Measurements from ENCODE around the gene AIFM2. TPM values are rescaled to one million over a fixed set of nuclear protein-coding genes. Genes with fewer than 3 reads are reported as not detected.
"Not testable (repeated sequence)": the region's sequence is repeated elsewhere in the genome, so short reads cannot be mapped to it uniquely, and the experiment has no call there.

Gene AIFM2
- total RNA-seq, 3 donors from 2014 or later: 21.0 to 23.0 (median 22.7) TPM

DNA sequence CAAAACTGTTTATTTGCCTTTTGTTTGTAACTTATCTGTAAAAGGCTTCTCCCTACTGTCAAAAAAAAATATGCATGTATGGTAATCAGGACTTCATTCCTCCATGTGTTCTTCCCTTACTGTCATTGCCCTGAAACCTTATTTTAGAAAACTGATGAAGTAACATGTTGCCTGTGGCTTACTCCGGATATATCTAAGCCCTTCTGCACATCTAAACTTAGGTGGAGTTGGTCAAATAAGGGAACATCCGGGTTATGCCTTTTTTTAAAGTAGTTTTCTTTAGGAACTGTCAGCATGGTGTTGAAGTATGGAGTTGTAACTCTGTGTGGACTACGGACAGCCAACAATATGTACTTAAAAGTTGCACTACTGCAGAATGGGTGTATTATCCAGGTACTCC is 31.5 kb upstream of the AIFM2 start:
- no peak for DNase-seq
- Histone ChIP-seq H3K4me1 (ENCODE audit: low read depth) (peaks cover 13% of the 10 kb centered on the region), H3K4me3 (no peak overlapping the region), H3K9me3 (no peaks in the 10 kb centered on the region), H3K36me3 (ENCODE audit: low read depth) (no peaks in the 10 kb centered on the region)
- ATAC-seq: no peak
- TF ChIP-seq, protein P1, sequence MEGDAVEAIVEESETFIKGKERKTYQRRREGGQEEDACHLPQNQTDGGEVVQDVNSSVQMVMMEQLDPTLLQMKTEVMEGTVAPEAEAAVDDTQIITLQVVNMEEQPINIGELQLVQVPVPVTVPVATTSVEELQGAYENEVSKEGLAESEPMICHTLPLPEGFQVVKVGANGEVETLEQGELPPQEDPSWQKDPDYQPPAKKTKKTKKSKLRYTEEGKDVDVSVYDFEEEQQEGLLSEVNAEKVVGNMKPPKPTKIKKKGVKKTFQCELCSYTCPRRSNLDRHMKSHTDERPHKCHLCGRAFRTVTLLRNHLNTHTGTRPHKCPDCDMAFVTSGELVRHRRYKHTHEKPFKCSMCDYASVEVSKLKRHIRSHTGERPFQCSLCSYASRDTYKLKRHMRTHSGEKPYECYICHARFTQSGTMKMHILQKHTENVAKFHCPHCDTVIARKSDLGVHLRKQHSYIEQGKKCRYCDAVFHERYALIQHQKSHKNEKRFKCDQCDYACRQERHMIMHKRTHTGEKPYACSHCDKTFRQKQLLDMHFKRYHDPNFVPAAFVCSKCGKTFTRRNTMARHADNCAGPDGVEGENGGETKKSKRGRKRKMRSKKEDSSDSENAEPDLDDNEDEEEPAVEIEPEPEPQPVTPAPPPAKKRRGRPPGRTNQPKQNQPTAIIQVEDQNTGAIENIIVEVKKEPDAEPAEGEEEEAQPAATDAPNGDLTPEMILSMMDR (IDR thresholded peaks at IDR 0.05): no peak
- intact Hi-C loops (cut with DNase I, micrococcal nuclease): no loop called here

DNA sequence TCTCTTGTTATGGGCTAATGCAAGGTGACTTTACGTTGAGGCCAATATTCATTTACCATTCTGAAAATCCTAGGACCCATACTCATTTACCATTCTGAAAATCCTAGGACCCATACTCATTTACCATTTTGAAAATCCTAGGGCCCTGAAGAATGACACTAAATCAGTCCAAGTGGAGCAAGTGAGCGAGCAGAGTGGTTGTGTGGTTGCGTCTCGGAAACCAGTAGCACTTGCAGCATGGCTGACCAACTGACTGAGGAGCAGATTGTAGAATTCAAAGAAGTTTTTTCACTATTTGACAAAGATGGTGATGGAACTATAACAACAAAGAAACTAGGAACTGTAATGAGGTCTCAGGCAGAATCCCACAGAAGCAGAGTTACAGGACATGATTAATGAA is 30.8 kb upstream of the AIFM2 start:
- ATAC-seq: no peak
- Histone ChIP-seq H3K36me3 (ENCODE audit: low read depth) (no peaks in the 10 kb centered on the region), H3K9me3 (no peaks in the 10 kb centered on the region), H3K4me3 (no peak overlapping the region), H3K4me1 (ENCODE audit: low read depth) (peaks cover 7% of the 10 kb centered on the region)
- DNase-seq: no peak
- intact Hi-C loops (cut with DNase I, micrococcal nuclease): no loop called here
- TF ChIP-seq, protein P1 (IDR thresholded peaks at IDR 0.05): no peak

DNA sequence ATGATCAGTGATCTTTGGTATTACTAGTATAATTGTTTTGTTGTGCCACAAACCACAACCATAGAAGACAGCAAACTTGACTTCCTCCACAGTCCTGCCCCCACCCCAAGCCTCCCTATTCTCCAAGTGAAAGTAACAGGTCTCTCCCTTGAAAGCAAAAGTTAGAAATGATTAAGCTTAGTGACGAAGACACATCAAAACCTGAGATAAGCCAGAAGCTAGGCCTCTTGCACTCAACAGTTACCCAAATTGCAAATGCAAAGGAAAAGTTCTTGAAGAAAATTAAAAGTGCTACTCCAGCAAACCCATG is 30.2 kb upstream of the AIFM2 start:
- no peak for DNase-seq
- Histone ChIP-seq H3K4me3 (no peak overlapping the region), H3K36me3 (ENCODE audit: low read depth) (no peaks in the 10 kb centered on the region), H3K4me1 (ENCODE audit: low read depth) (peaks cover 7% of the 10 kb centered on the region), H3K9me3 (no peaks in the 10 kb centered on the region)
- ATAC-seq: peak; percentile 36
- intact Hi-C loops (cut with DNase I, micrococcal nuclease): no loop called here
- TF ChIP-seq, protein P1 (IDR thresholded peaks at IDR 0.05): no peak

DNA sequence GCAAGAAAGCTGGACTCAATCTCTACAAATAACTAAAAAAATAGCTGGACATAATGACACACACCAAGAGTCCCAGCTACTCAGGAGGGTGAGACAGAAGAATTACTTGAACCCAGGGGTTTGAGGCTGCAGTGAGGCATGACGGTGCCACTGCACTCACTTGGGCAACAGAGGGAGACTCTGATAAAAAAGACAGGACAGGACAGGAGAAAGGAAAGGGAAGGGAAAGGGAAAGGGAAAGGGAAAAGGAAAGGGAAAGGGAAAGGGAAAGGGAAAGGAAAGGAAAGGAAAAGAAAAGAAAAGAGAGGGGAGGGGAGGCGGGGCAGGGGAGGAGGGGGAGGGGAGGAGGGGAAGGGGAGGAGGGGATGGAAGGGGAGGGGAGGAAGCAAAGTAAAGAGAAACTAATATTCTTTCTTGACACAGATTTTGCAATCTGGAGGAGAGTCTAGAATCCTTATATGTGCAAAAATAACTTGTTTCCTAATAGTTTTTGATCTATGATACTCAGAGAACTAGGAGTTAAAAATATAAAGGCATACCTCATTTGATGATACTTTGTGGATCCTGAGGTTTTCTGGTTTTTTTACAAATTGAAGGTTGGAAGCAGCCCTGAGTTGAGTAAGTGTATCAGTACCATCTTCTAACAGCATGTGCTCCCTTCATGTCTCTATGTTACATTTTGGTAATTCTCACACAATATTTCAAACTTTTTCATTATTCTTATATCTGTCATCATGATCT is 29.7 kb upstream of the AIFM2 start:
- Histone ChIP-seq H3K4me1 (ENCODE audit: low read depth) (peaks cover 7% of the 10 kb centered on the region), H3K4me3 (no peak overlapping the region), H3K9me3 (no peaks in the 10 kb centered on the region), H3K36me3 (ENCODE audit: low read depth) (no peaks in the 10 kb centered on the region)
- TF ChIP-seq, protein P1 (IDR thresholded peaks at IDR 0.05): no peak
- ATAC-seq (no peak), DNase-seq (no peak)
- intact Hi-C loops (cut with DNase I, micrococcal nuclease): no loop called here

DNA sequence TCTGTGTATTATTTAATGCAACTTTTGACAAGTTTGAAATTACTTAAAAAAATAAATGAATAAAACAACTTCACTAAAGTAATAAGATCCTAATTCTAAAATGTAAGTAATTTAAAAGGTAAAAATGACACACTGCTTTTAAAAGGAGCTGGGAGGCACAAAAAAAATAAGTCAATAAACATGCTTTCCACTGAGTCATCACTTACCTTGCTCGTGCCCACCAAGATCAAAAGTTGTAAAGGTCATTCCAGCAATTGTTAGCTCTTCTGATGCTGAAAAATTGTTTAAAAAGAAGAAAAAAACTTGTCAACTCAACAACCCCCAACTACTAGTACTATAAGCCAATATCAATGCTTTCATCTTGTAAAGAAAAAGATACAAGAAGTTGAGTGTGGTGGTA is 28.2 kb upstream of the AIFM2 start:
- peaks cover 7% of the 10 kb centered on the region for H3K36me3 ChIP-seq (ENCODE audit: low read depth)
- H3K4me3 ChIP-seq: no peak overlapping the region
- H3K9me3 ChIP-seq: no peaks in the 10 kb centered on the region
- DNase-seq (no peak), ATAC-seq (no peak)
- no peaks in the 10 kb centered on the region for H3K4me1 ChIP-seq (ENCODE audit: low read depth)
- intact Hi-C loops (cut with DNase I, micrococcal nuclease): no loop called here
- TF ChIP-seq, protein P1 (IDR thresholded peaks at IDR 0.05): no peak

DNA sequence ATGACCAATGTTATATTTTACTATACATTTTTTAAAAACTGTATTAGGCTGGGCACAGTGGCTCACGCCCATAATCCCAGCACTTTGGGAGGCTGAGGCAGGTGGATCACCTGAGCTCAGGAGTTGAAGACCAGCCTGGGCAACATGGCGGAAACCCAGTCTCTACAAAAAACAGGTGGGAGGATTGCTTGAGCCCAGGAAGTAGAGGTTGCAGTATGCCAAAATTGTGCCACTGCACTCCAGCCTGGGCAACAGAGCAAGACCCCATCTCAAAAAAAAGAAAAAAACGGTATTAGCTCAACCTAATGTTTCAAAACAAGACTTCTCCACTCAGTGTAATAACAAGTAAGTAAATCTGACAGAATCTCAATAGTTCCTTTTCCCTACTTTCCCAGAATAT is 26.7 kb upstream of the AIFM2 start:
- H3K36me3 ChIP-seq (ENCODE audit: low read depth); intact Hi-C loops (cut with DNase I, micrococcal nuclease); ATAC-seq: not testable (repeated sequence)

More for the DNA sequence above, 26.7 kb upstream of the AIFM2 start:
- DNase-seq; H3K4me1 ChIP-seq (ENCODE audit: low read depth); H3K9me3 ChIP-seq; H3K4me3 ChIP-seq: not testable (repeated sequence)

Data from mucosa of descending colon (tissue), 3 donors.